GM12891 (cell line): ENCODE results near the gene SPATA6.

Experiments used
- PAX5 ChIP-seq: IDR thresholded peaks from 2 replicates; pipeline ENCODE4 v1.6.1; 2011; ENCODE audit warnings: low read length, moderate library complexity, mild to moderate bottlenecking; ENCODE audit not compliant: insufficient read depth, severe bottlenecking
- POLR2AphosphoS5 ChIP-seq: IDR thresholded peaks from 2 replicates; pipeline ENCODE4 v1.6.1; 2011; ENCODE audit warnings: low read depth, low read length, control low read depth

DNA sequence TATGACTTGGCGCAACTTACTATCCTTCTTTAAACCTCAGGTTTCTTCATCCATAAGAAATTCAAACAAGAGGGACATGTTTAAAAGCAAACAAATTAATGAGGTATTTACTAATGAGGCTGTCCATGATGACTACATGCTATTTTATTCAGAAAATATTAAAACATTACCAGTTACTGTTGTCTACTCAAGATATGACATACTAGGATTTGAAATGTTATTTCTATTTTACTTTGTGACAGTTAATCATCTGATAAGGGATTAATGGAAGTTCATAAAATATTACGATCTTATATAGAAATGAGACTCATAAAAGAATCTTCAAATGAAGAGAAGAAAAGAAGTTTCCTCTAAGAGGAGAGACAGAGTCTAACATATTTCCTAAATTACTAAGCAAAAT, 80.1 kb downstream of the SPATA6 start:
- no peak for TF ChIP-seq POLR2AphosphoS5
- TF ChIP-seq PAX5 = no peak
